Measurements from ENCODE around the gene TNS4.

The TNS4 gene

DNA sequence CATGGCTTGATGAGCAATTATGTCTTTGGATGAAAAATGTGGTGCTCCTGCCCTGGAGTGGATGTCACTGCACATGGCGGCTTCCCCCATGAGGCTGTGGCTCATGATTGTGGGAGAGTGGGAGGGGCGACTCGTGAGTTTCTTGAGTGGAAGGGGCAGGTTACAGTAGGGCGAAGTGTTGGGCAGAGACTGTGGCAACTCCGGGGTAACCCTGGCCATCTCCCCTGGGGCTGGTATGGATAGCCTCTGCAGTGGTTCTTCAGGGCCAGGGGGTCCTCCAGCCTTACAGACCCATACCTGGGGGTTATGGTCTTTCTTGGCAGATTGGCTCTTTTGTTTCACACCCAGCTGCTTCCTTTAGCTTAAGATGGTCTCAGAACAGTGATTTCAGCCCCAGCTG, 1.3 kb upstream of the TNS4 start:
- Histone ChIP-seq H2AFZ (ENCODE audit: low read depth, low read length) (no peak overlapping the region), H4K20me1 (ENCODE audit: insufficient read depth, low read length) (no peaks in the 10 kb centered on the region), H3K27me3 (ENCODE audit: insufficient read depth, low read length, poor library complexity) (no peaks in the 10 kb centered on the region), H3K9me3 (ENCODE audit: insufficient read depth, low read length, severe bottlenecking) (no peaks in the 10 kb centered on the region), H3K9ac (ENCODE audit: low read depth, low read length) (no peak overlapping the region), H3K79me2 (ENCODE audit: insufficient read depth, low read length) (no peaks in the 10 kb centered on the region), H3K4me2 (ENCODE audit: insufficient read depth, low read length) (no peak overlapping the region), H3K4me3 (ENCODE audit: low read depth in 1 of 2, low read length in 2 of 2) (no peak overlapping the region), H3K4me1 (ENCODE audit: insufficient read depth, low read length) (no peaks in the 10 kb centered on the region), H3K27ac (ENCODE audit: low read length) (no peak overlapping the region), H3K36me3 (ENCODE audit: insufficient read depth, low read length) (no peaks in the 10 kb centered on the region)
- ATAC-seq (ENCODE audit: insufficient read depth, low read depth): no peak
- DNase-seq: no peak
- TF ChIP-seq, protein P1, sequence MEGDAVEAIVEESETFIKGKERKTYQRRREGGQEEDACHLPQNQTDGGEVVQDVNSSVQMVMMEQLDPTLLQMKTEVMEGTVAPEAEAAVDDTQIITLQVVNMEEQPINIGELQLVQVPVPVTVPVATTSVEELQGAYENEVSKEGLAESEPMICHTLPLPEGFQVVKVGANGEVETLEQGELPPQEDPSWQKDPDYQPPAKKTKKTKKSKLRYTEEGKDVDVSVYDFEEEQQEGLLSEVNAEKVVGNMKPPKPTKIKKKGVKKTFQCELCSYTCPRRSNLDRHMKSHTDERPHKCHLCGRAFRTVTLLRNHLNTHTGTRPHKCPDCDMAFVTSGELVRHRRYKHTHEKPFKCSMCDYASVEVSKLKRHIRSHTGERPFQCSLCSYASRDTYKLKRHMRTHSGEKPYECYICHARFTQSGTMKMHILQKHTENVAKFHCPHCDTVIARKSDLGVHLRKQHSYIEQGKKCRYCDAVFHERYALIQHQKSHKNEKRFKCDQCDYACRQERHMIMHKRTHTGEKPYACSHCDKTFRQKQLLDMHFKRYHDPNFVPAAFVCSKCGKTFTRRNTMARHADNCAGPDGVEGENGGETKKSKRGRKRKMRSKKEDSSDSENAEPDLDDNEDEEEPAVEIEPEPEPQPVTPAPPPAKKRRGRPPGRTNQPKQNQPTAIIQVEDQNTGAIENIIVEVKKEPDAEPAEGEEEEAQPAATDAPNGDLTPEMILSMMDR (IDR thresholded peaks at IDR 0.05; ENCODE audit: borderline replicate concordance, extremely low read depth, low read length, poor library complexity, severe bottlenecking): no peak
- TF ChIP-seq EZH2 (IDR thresholded peaks at IDR 0.05; ENCODE audit: borderline replicate concordance, low read depth, low read length, severe bottlenecking): no peak

- no peaks in the 10 kb centered on the region for H3K4me1 ChIP-seq (ENCODE audit: insufficient read depth, low read length)
- H3K79me2 ChIP-seq (ENCODE audit: insufficient read depth, low read length): no peaks in the 10 kb centered on the region
- no peak overlapping the region for H2AFZ ChIP-seq (ENCODE audit: low read depth, low read length)
- no peaks in the 10 kb centered on the region for H3K27me3 ChIP-seq (ENCODE audit: insufficient read depth, low read length, poor library complexity)
- no peaks in the 10 kb centered on the region for H3K36me3 ChIP-seq (ENCODE audit: insufficient read depth, low read length)
- TF ChIP-seq, protein P1 (IDR thresholded peaks at IDR 0.05; ENCODE audit: borderline replicate concordance, extremely low read depth, low read length, poor library complexity, severe bottlenecking): no peak
- TF ChIP-seq EZH2 (IDR thresholded peaks at IDR 0.05; ENCODE audit: borderline replicate concordance, low read depth, low read length, severe bottlenecking): no peak
- H3K4me2 ChIP-seq (ENCODE audit: insufficient read depth, low read length): no peak overlapping the region
- H4K20me1 ChIP-seq (ENCODE audit: insufficient read depth, low read length): no peaks in the 10 kb centered on the region
- no peak for ATAC-seq (ENCODE audit: insufficient read depth, low read depth)
- H3K4me3 ChIP-seq (ENCODE audit: low read depth in 1 of 2, low read length in 2 of 2): no peak overlapping the region
- no peak overlapping the region for H3K27ac ChIP-seq (ENCODE audit: low read length)
- no peaks in the 10 kb centered on the region for H3K9me3 ChIP-seq (ENCODE audit: insufficient read depth, low read length, severe bottlenecking)
- no peak overlapping the region for H3K9ac ChIP-seq (ENCODE audit: low read depth, low read length)
- DNase-seq: no peak
These were observed 714 bp downstream of the TNS4 start for GRCh38 chr17:40500709-40501108.

- TF ChIP-seq EZH2 (IDR thresholded peaks at IDR 0.05; ENCODE audit: borderline replicate concordance, low read depth, low read length, severe bottlenecking): no peak
- TF ChIP-seq, protein P1 (IDR thresholded peaks at IDR 0.05; ENCODE audit: borderline replicate concordance, extremely low read depth, low read length, poor library complexity, severe bottlenecking): no peak
- DNase-seq (no peak), ATAC-seq (ENCODE audit: insufficient read depth, low read depth) (no peak)
- Histone ChIP-seq H3K9ac (ENCODE audit: low read depth, low read length) (no peak overlapping the region), H3K4me2 (ENCODE audit: insufficient read depth, low read length) (no peak overlapping the region), H3K36me3 (ENCODE audit: insufficient read depth, low read length) (no peaks in the 10 kb centered on the region), H3K4me1 (ENCODE audit: insufficient read depth, low read length) (no peaks in the 10 kb centered on the region), H3K27ac (ENCODE audit: low read length) (no peak overlapping the region), H3K9me3 (ENCODE audit: insufficient read depth, low read length, severe bottlenecking) (no peaks in the 10 kb centered on the region), H3K79me2 (ENCODE audit: insufficient read depth, low read length) (no peaks in the 10 kb centered on the region), H2AFZ (ENCODE audit: low read depth, low read length) (no peak overlapping the region), H4K20me1 (ENCODE audit: insufficient read depth, low read length) (no peaks in the 10 kb centered on the region), H3K4me3 (ENCODE audit: low read depth in 1 of 2, low read length in 2 of 2) (no peak overlapping the region), H3K27me3 (ENCODE audit: insufficient read depth, low read length, poor library complexity) (no peaks in the 10 kb centered on the region)
These were observed 1.2 kb downstream of the TNS4 start for GRCh38 chr17:40500190-40500589.

All from DND-41 (cell line).